Measurements from ENCODE around the gene WBP11. TPM values are rescaled to one million over a fixed set of nuclear protein-coding genes. Genes with fewer than 3 reads are reported as not detected.

WBP11 gene
- total and polyA plus RNA-seq, 4 donors: 9.9 to 16.6 (median 12.2) TPM

- under 1% methylated on average over 56 of the region's 56 CpGs for WGBS
- Histone ChIP-seq H3K27me3 (ENCODE audit: control insufficient read depth in 4 of 4, insufficient read depth in 4 of 4, low read length in 3 of 4) (no peaks in the 10 kb centered on the region), H3K36me3 (ENCODE audit: control insufficient read depth in 4 of 4, insufficient read depth in 3 of 4, low read depth in 1 of 4, low read length in 3 of 4) (peaks cover 0 to 2% (median 0%) of the 10 kb centered on the region in 4 donors), H3K4me3 (ENCODE audit: low read depth in 1 of 3, low read length in 3 of 3) (peak overlapping the region; percentile 69 to 98 (median 83)), H3K9ac (ENCODE audit: low read depth in 1 of 2, low read length in 2 of 2) (peak overlapping the region; percentile 79 to 93), H3K4me1 (ENCODE audit: control insufficient read depth in 4 of 4, insufficient read depth in 4 of 4, low read length in 3 of 4) (peaks cover 3 to 31% (median 15%) of the 10 kb centered on the region in 4 donors), H3K9me3 (ENCODE audit: control insufficient read depth in 4 of 4, low read length in 3 of 4) (no peaks in the 10 kb centered on the region), H3K27ac (ENCODE audit: low read depth in 1 of 2, low read length in 2 of 2) (peak overlapping the region; percentile 95)
- TF ChIP-seq RXRA (IDR thresholded peaks at IDR 0.05) (peak in 1 of 2 donors; percentile 79), CTCF (IDR thresholded peaks at IDR 0.05; ENCODE audit: low read depth, low read length, missing input control) (no peak), HNF4A (conservative IDR thresholded peaks at IDR 0.05) (peak; percentile 30 to 44), FOXA2 (IDR thresholded peaks at IDR 0.05) (peak; percentile 30), JUND (IDR thresholded peaks at IDR 0.05) (peak; percentile 47 to 54), GABPA (IDR thresholded peaks at IDR 0.05 in 1 of 2, conservative IDR thresholded peaks at IDR 0.05 in 1 of 2) (peak; percentile 7 to 32), TAF1 (conservative IDR thresholded peaks at IDR 0.05) (peak; percentile 99), HNF4G (IDR thresholded peaks at IDR 0.05) (no peak), SP1 (IDR thresholded peaks at IDR 0.05) (peak; percentile 90), NR2F2 (IDR thresholded peaks at IDR 0.05) (no peak), EGR1 (IDR thresholded peaks at IDR 0.05; ENCODE audit: low read depth in 2 of 2) (no peak), FOXA1 (IDR thresholded peaks at IDR 0.05) (peak; percentile 53), YY1 (IDR thresholded peaks at IDR 0.05) (peak; percentile 76), RAD21 (IDR thresholded peaks at IDR 0.05) (peak in 1 of 2 donors; percentile 19)
- TF ChIP-seq, protein P1, sequence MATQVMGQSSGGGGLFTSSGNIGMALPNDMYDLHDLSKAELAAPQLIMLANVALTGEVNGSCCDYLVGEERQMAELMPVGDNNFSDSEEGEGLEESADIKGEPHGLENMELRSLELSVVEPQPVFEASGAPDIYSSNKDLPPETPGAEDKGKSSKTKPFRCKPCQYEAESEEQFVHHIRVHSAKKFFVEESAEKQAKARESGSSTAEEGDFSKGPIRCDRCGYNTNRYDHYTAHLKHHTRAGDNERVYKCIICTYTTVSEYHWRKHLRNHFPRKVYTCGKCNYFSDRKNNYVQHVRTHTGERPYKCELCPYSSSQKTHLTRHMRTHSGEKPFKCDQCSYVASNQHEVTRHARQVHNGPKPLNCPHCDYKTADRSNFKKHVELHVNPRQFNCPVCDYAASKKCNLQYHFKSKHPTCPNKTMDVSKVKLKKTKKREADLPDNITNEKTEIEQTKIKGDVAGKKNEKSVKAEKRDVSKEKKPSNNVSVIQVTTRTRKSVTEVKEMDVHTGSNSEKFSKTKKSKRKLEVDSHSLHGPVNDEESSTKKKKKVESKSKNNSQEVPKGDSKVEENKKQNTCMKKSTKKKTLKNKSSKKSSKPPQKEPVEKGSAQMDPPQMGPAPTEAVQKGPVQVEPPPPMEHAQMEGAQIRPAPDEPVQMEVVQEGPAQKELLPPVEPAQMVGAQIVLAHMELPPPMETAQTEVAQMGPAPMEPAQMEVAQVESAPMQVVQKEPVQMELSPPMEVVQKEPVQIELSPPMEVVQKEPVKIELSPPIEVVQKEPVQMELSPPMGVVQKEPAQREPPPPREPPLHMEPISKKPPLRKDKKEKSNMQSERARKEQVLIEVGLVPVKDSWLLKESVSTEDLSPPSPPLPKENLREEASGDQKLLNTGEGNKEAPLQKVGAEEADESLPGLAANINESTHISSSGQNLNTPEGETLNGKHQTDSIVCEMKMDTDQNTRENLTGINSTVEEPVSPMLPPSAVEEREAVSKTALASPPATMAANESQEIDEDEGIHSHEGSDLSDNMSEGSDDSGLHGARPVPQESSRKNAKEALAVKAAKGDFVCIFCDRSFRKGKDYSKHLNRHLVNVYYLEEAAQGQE (IDR thresholded peaks at IDR 0.05): peak; percentile 95
- TF ChIP-seq, protein P2, sequence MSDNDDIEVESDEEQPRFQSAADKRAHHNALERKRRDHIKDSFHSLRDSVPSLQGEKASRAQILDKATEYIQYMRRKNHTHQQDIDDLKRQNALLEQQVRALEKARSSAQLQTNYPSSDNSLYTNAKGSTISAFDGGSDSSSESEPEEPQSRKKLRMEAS (IDR thresholded peaks at IDR 0.05): peak; percentile 52
- TF ChIP-seq, protein P3, sequence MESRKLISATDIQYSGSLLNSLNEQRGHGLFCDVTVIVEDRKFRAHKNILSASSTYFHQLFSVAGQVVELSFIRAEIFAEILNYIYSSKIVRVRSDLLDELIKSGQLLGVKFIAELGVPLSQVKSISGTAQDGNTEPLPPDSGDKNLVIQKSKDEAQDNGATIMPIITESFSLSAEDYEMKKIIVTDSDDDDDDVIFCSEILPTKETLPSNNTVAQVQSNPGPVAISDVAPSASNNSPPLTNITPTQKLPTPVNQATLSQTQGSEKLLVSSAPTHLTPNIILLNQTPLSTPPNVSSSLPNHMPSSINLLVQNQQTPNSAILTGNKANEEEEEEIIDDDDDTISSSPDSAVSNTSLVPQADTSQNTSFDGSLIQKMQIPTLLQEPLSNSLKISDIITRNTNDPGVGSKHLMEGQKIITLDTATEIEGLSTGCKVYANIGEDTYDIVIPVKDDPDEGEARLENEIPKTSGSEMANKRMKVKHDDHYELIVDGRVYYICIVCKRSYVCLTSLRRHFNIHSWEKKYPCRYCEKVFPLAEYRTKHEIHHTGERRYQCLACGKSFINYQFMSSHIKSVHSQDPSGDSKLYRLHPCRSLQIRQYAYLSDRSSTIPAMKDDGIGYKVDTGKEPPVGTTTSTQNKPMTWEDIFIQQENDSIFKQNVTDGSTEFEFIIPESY (IDR thresholded peaks at IDR 0.05): peak; percentile 94
- TF ChIP-seq, protein P4, sequence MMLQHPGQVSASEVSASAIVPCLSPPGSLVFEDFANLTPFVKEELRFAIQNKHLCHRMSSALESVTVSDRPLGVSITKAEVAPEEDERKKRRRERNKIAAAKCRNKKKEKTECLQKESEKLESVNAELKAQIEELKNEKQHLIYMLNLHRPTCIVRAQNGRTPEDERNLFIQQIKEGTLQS (IDR thresholded peaks at IDR 0.05): peak; percentile 40
- peak; percentile 92 for DNase-seq (ENCODE audit: low spot score)
Measured at GRCh38 chr12:14770496-14771461, 32.5 kb downstream of the WBP11 start.
